ENCODE measurements around the gene CDH12.

- TF ChIP-seq CTCF (IDR thresholded peaks at IDR 0.05) (no peak), POLR2A (IDR thresholded peaks at IDR 0.05) (no peak)
Observed at GRCh38 chr5:21723500-21723899, 1129.6 kb downstream of the CDH12 start.

Data from lower leg skin (tissue), 3 donors.